HEK293 (cell line): ENCODE data around the gene PIK3CD.

ENCODE experiments used
- CTCF ChIP-seq: fragments of 450-650 bp; formaldehyde crosslinking; IDR thresholded peaks from 2 replicates; pipeline ENCODE4 v1.5.1; 2016; ENCODE audit warnings: missing biosample characterization, missing genetic modification characterization
- ZBTB48 ChIP-seq: fragments of 450-650 bp; formaldehyde crosslinking; IDR thresholded peaks from 2 replicates; pipeline ENCODE4 v1.5.1; 2016; ENCODE audit warnings: missing biosample characterization, missing genetic modification characterization
- ZNF24 ChIP-seq: fragments of 450-650 bp; formaldehyde crosslinking; IDR thresholded peaks from 2 replicates; pipeline ENCODE4 v1.5.1; 2016; ENCODE audit warnings: missing biosample characterization, missing genetic modification characterization
- ZNF26 ChIP-seq: fragments of 450-650 bp; formaldehyde crosslinking; IDR thresholded peaks from 2 replicates; pipeline ENCODE4 v1.5.1; 2016; ENCODE audit warnings: missing biosample characterization, missing genetic modification characterization
- ZNF274 ChIP-seq, 2 experiments: fragments of 200-500 bp in 1 of 2; fragments of 450-650 bp in 1 of 2; sonication (Bioruptor generic) in 1 of 2; formaldehyde crosslinking in 1 of 2; IDR thresholded peaks; 2 replicates each; pipeline versions ENCODE4 v1.5.1 to v1.6.1; 2014 to 2016; ENCODE audit warnings: borderline replicate concordance in 1 of 2, inconsistent platforms in 1 of 2, low read length in 1 of 2, missing biosample characterization in 1 of 2, missing genetic modification characterization in 1 of 2
- ZNF621 ChIP-seq: fragments of 450-650 bp; formaldehyde crosslinking; IDR thresholded peaks from 2 replicates; pipeline ENCODE4 v1.5.1; 2017; ENCODE audit warnings: missing biosample characterization, missing genetic modification characterization
- ZNF747 ChIP-seq: fragments of 450-650 bp; formaldehyde crosslinking; IDR thresholded peaks from 2 replicates; pipeline ENCODE4 v1.5.1; 2016; ENCODE audit warnings: missing biosample characterization, missing genetic modification characterization

GRCh38 chr1:9730096-9730901 lies 78.8 kb downstream of the PIK3CD start:
- TF ChIP-seq CTCF (tag by site-specific recombination): no peak
- TF ChIP-seq ZNF24 (tag by site-specific recombination): no peak
- TF ChIP-seq ZBTB48 (tag by site-specific recombination): no peak
- no peak for TF ChIP-seq ZNF747 (tag by site-specific recombination)
- TF ChIP-seq ZNF26 (tag by site-specific recombination): no peak
- no peak for TF ChIP-seq ZNF274 (IDR thresholded peaks at IDR 0.05; ENCODE audit: low read length)
- TF ChIP-seq ZNF274 (tag by site-specific recombination; IDR thresholded peaks at IDR 0.05; ENCODE audit: borderline replicate concordance): no peak
- TF ChIP-seq ZNF621 (tag by site-specific recombination): no peak
